NCI-H748 (cell line): ENCODE measurements around the gene CAB39.

ENCODE experiments used
- DNase-seq: peaks from one replicate; lab custom pipeline; 2025; ENCODE audit not compliant: unreplicated experiment; lab: John Stamatoyannopoulos, UW

Gene CAB39

GRCh38 chr2:230712443-230713330 lies at the start of gene CAB39:
TSS of gene CAB39 (plus strand) at chr2:230712842. CDS start at chr2:230760002, 47,160 bp downstream.
- DNase-seq = peak; percentile 93

GRCh38 chr2:230664128-230664527 lies 48.5 kb upstream of the CAB39 start:
- no peak for DNase-seq

- no peak for DNase-seq
Observed at GRCh38 chr2:230664844-230665243, 47.8 kb upstream of the CAB39 start.

GRCh38 chr2:230665263-230665691 lies 47.4 kb upstream of the CAB39 start:
- no peak for DNase-seq

- DNase-seq = no peak
Observed at GRCh38 chr2:230666446-230666845, 46.2 kb upstream of the CAB39 start.

- DNase-seq = no peak
Observed at GRCh38 chr2:230666885-230667712, 45.5 kb upstream of the CAB39 start.

GRCh38 chr2:230668184-230668938 lies 44.3 kb upstream of the CAB39 start:
- no peak for DNase-seq

- no peak for DNase-seq
Observed at GRCh38 chr2:230668939-230669303, 43.7 kb upstream of the CAB39 start.

GRCh38 chr2:230669386-230669950 lies 43.2 kb upstream of the CAB39 start:
- no peak for DNase-seq

- no peak for DNase-seq
Observed at GRCh38 chr2:230671117-230671516, 41.5 kb upstream of the CAB39 start.

- DNase-seq = no peak
Observed at GRCh38 chr2:230672836-230673235, 39.8 kb upstream of the CAB39 start.

GRCh38 chr2:230674401-230674800 lies 38.2 kb upstream of the CAB39 start:
- DNase-seq = no peak

GRCh38 chr2:230674966-230675672 lies 37.5 kb upstream of the CAB39 start:
- no peak for DNase-seq

GRCh38 chr2:230676546-230676945 lies 36.1 kb upstream of the CAB39 start:
- DNase-seq = no peak

- no peak for DNase-seq
Observed at GRCh38 chr2:230677201-230677946, 35.3 kb upstream of the CAB39 start.

GRCh38 chr2:230678018-230678417 lies 34.6 kb upstream of the CAB39 start:
- no peak for DNase-seq

GRCh38 chr2:230678451-230678850 lies 34.2 kb upstream of the CAB39 start:
- DNase-seq = no peak

- DNase-seq = no peak
Observed at GRCh38 chr2:230680463-230681170, 32.0 kb upstream of the CAB39 start.

GRCh38 chr2:230681171-230681545 lies 31.5 kb upstream of the CAB39 start:
- DNase-seq = no peak
